ENCODE data around the gene SYT13. TPM values are rescaled to one million over a fixed set of nuclear protein-coding genes. Genes with fewer than 3 reads are reported as not detected.

The SYT13 gene
- 1 to 10 TPM in 1 of 4 donors, under 1 TPM in 1, not detected in 2; 0.03 to 1.6 TPM for total RNA-seq

GRCh38 chr11:45285930-45286632, at the start of gene SYT13:
Gene SYT13 (minus strand): TSS chr11:45286341. CDS start chr11:45286207, 134 bp downstream.
- WGBS, 2 donors, result 3 to 6% methylated on average over 31 to 43 of the region's 50 CpGs
- no peak within 1 kb of the TSS for H3K4me3 ChIP-seq (ENCODE audit: low read depth, poor library complexity, severe bottlenecking)
- no peak for TF ChIP-seq POLR2A (IDR thresholded peaks at IDR 0.05)
- TF ChIP-seq CTCF (IDR thresholded peaks at IDR 0.05), result no peak
- intact Hi-C loops (cut with DNase I; ENCODE audit: low total_unique reads), result loop anchor here (5.0 kb wide), 1 partner anchor 179 kb away; no protein-coding TSS in a partner anchor
- no peak for DNase-seq (ENCODE audit: low spot score in 2 of 2)

- DNase-seq (ENCODE audit: low spot score in 2 of 2), result no peak
- intact Hi-C loops (cut with DNase I; ENCODE audit: low total_unique reads), result loop anchor here (10.0 kb wide), 1 partner anchor 439 kb away; no protein-coding TSS in a partner anchor
- no peak for TF ChIP-seq POLR2A (IDR thresholded peaks at IDR 0.05)
- no peak for TF ChIP-seq CTCF (IDR thresholded peaks at IDR 0.05)
- no peak overlapping the region for H3K4me3 ChIP-seq (ENCODE audit: low read depth, poor library complexity, severe bottlenecking)
Measured at GRCh38 chr11:45335434-45335833, 49.3 kb upstream of the SYT13 start.

- intact Hi-C loops (cut with DNase I; ENCODE audit: low total_unique reads), result loop anchor here (10.0 kb wide), 1 partner anchor 440 kb away; no protein-coding TSS in a partner anchor
- TF ChIP-seq POLR2A (IDR thresholded peaks at IDR 0.05) (no peak), CTCF (IDR thresholded peaks at IDR 0.05) (no peak)
- H3K4me3 ChIP-seq (ENCODE audit: low read depth, poor library complexity, severe bottlenecking), result no peak overlapping the region
- DNase-seq (ENCODE audit: low spot score in 2 of 2), result no peak
- WGBS, 2 donors, result 68 to 77% methylated on average over 5 of the region's 5 CpGs
Measured at GRCh38 chr11:45334836-45335235, 48.7 kb upstream of the SYT13 start.

GRCh38 chr11:45334410-45334809, 48.3 kb upstream of the SYT13 start:
- TF ChIP-seq CTCF (IDR thresholded peaks at IDR 0.05) (no peak), POLR2A (IDR thresholded peaks at IDR 0.05) (no peak)
- intact Hi-C loops (cut with DNase I; ENCODE audit: low total_unique reads), result loop anchor here (10.0 kb wide), 1 partner anchor 440 kb away; no protein-coding TSS in a partner anchor
- H3K4me3 ChIP-seq (ENCODE audit: low read depth, poor library complexity, severe bottlenecking), result no peak overlapping the region
- WGBS, 2 donors, result 89 to 92% methylated on average over 10 of the region's 10 CpGs
- no peak for DNase-seq (ENCODE audit: low spot score in 2 of 2)

- no peak overlapping the region for H3K4me3 ChIP-seq (ENCODE audit: low read depth, poor library complexity, severe bottlenecking)
- intact Hi-C loops (cut with DNase I; ENCODE audit: low total_unique reads), result loop anchor here (2.0 to 10.0 kb wide), 2 partner anchors 222 to 442 kb away; no protein-coding TSS in a partner anchor
Measured at GRCh38 chr11:45333001-45333971, 47.1 kb upstream of the SYT13 start.

More at GRCh38 chr11:45333001-45333971, 47.1 kb upstream of the SYT13 start:
- TF ChIP-seq CTCF (IDR thresholded peaks at IDR 0.05) (no peak), POLR2A (IDR thresholded peaks at IDR 0.05) (no peak)
- DNase-seq (ENCODE audit: low spot score in 2 of 2), result no peak
- 25 to 31% methylated on average over 19 of the region's 19 CpGs for WGBS, 2 donors
